CD8-positive, alpha-beta memory T cell (primary cell): Measurements from ENCODE around the gene PALM3. TPM values are rescaled to one million over a fixed set of nuclear protein-coding genes. Genes with fewer than 3 reads are reported as not detected.

Source experiments
- polyA plus RNA-seq: library from polyadenylated mRNA; unstranded; fragments of 300-500 nt; fragmentation: Illumina TruSeq; gene quantifications from one replicate; pipeline ENCODE4 v1.2.3, GENCODE V29; 2021
- total RNA-seq, 2 experiments: library from RNA; stranded (reverse); gene quantifications; one replicate each; pipeline ENCODE4 v1.2.3, GENCODE V29; 2021

The PALM3 gene
- total and polyA plus RNA-seq, 3 experiments from 2014 or later: not detected

Other genes starting within 250 kb of the PALM3 start
- gene NANOS3, start 184.9 kb downstream of the PALM3 start, total RNA-seq: 1 to 10 TPM in 1 of 2 experiments, under 1 TPM in 1; 0.90 to 1.5 TPM
- not detected for gene NANOS3, start 184.9 kb downstream of the PALM3 start, polyA plus RNA-seq
- 1 to 10 TPM; 6.8 to 8.2 TPM for gene BRME1, start 156.0 kb downstream of the PALM3 start, total RNA-seq
- gene BRME1, start 156.0 kb downstream of the PALM3 start, polyA plus RNA-seq: 3.5 TPM
- 10 to 100 TPM; 30.8 to 31.0 TPM for gene CC2D1A, start 155.9 kb downstream of the PALM3 start, total RNA-seq
- 15.3 TPM for gene CC2D1A, start 155.9 kb downstream of the PALM3 start, polyA plus RNA-seq
- under 1 TPM in 1 of 2 experiments, not detected in 1; 0.24 TPM for gene PODNL1, start 123.7 kb downstream of the PALM3 start, total RNA-seq
- gene PODNL1, start 123.7 kb downstream of the PALM3 start, polyA plus RNA-seq: not detected
- gene DCAF15, start 109.6 kb downstream of the PALM3 start, total RNA-seq: 10 to 100 TPM; 64.6 to 66.5 TPM
- gene DCAF15, start 109.6 kb downstream of the PALM3 start, polyA plus RNA-seq: 8.0 TPM
- 10 to 100 TPM; 13.0 to 13.6 TPM for gene RFX1, start 55.8 kb downstream of the PALM3 start, total RNA-seq
- 3.1 TPM for gene RFX1, start 55.8 kb downstream of the PALM3 start, polyA plus RNA-seq
- not detected for gene RLN3, start 33.9 kb downstream of the PALM3 start, total RNA-seq
- not detected for gene RLN3, start 33.9 kb downstream of the PALM3 start, polyA plus RNA-seq
- 10 to 100 TPM; 71.4 to 73.6 TPM for gene IL27RA, start 30.3 kb downstream of the PALM3 start, total RNA-seq
- 83.4 TPM for gene IL27RA, start 30.3 kb downstream of the PALM3 start, polyA plus RNA-seq
- 1 to 10 TPM in 1 of 2 experiments, under 1 TPM in 1; 1.00 to 1.2 TPM for gene MISP3, start 10.7 kb upstream of the PALM3 start, total RNA-seq
- gene MISP3, start 10.7 kb upstream of the PALM3 start, polyA plus RNA-seq: 2.1 TPM
- gene C19orf67, start 23.7 kb upstream of the PALM3 start, total RNA-seq: under 1 TPM in 1 of 2 experiments, not detected in 1; 0.42 TPM
- not detected for gene C19orf67, start 23.7 kb upstream of the PALM3 start, polyA plus RNA-seq
- gene SAMD1, start 28.7 kb upstream of the PALM3 start, total RNA-seq: 100 to 1,000 TPM in 1 of 2 experiments, 10 to 100 TPM in 1; 97.8 to 105 TPM
- gene SAMD1, start 28.7 kb upstream of the PALM3 start, polyA plus RNA-seq: 2.8 TPM
- 10 to 100 TPM; 77.3 to 81.0 TPM for gene PRKACA, start 55.7 kb upstream of the PALM3 start, total RNA-seq
- gene PRKACA, start 55.7 kb upstream of the PALM3 start, polyA plus RNA-seq: 1.5 TPM
- gene ASF1B, start 74.5 kb upstream of the PALM3 start, total RNA-seq: 10 to 100 TPM; 75.0 to 76.2 TPM
- gene ASF1B, start 74.5 kb upstream of the PALM3 start, polyA plus RNA-seq: 4.5 TPM
- 1 to 10 TPM; 5.8 TPM for gene ADGRL1, start 144.1 kb upstream of the PALM3 start, total RNA-seq
- 0.81 TPM for gene ADGRL1, start 144.1 kb upstream of the PALM3 start, polyA plus RNA-seq